Retina (tissue), 1 donor: ENCODE results near the gene CCDC152.
A peak's percentile ranks its signal among the peaks of the same experiment; 100 is the strongest.
"Not testable (repeated sequence)": the region's sequence is repeated elsewhere in the genome, so short reads cannot be mapped to it uniquely, and the experiment has no call there.

Experiments
- DNase-seq: peaks from one replicate; pipeline ENCODE4 v3.0.0-alpha.2; 2016

Gene CCDC152, protein sequence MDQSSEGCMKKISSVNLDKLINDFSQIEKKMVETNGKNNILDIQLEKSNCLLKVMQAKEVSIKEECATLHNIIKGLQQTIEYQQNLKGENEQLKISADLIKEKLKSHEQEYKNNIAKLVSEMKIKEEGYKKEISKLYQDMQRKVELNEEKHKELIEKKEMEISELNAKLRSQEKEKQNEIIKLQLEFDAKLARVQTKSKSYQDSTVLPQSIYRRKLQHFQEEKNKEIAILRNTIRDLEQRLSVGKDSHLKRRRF

GRCh38 chr5:42756606-42757601, at the start of gene CCDC152:
Gene CCDC152, plus strand, starts transcription at chr5:42756818. Its CDS starts 2,304 bp downstream, at chr5:42759122.
- DNase-seq = peak; percentile 75

DNA sequence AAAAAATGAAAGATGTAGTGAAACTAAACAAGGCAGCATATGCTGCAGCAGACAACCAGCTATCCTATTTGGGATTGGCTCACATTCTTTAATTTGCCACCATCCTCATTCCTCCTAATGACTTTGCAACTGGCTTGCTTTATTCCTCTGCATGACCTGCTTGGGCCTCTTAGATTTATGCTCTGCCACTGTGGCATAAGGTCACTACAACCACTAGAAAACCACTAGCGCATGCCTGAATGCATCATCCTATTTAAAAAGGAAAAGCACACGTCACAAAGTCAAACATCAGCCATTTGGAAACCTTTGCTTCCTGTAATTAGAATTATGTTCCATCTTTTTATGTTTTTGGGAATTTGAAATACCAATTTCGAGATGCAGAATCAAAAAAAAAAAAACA, 40.8 kb upstream of the CCDC152 start:
- DNase-seq = no peak

GRCh38 chr5:42718591-42718990, 38.0 kb upstream of the CCDC152 start:
- no peak for DNase-seq

DNA sequence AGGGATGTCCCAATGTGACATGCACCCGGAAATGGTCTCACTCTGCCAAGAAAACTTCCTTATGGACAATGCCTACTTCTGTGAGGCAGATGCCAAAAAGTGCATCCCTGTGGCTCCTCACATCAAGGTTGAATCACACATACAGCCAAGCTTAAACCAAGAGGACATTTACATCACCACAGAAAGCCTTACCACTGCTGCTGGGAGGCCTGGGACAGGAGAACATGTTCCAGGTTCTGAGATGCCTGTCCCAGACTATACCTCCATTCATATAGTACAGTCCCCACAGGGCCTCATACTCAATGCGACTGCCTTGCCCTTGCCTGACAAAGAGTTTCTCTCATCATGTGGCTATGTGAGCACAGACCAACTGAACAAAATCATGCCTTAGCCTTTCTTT, 37.6 kb upstream of the CCDC152 start:
- DNase-seq = no peak

GRCh38 chr5:42720251-42720650, 36.4 kb upstream of the CCDC152 start:
- DNase-seq = no peak

DNA sequence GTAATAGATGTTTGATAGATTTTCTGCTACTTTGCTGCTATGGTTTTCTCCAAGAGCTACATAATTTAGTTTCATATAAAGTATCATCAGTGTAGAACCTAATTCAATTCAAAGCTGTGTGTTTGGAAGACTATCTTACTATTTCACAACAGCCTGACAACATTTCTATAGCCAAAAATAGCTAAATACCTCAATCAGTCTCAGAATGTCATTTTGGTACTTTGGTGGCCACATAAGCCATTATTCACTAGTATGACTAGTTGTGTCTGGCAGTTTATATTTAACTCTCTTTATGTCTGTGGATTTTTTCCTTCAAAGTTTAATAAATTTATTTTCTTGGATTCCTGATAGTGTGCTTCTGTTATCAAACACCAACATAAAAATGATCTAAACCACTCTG, 35.1 kb upstream of the CCDC152 start:
- no peak for DNase-seq

GRCh38 chr5:42734531-42735058, 22.0 kb upstream of the CCDC152 start:
- not testable (repeated sequence) for DNase-seq

DNA sequence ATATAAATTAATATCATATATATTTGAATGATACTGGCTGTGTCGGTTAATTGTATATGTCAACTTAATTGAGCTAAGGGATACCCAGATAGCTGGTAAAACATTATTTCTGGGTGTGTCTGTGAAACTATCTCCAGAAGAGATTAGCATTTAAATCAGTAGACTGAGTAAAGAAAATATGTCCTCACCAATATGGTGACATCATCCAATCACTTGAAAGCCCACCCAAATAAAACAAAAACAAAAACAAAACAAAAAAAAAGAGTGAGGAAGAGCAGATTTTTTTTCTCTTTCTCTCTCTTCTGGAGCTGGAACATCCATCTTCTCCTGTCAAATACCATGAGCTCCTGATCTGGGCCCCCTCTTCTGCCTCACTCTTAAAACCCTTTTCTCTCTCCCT, 15.7 kb upstream of the CCDC152 start:
- DNase-seq = no peak

- DNase-seq = no peak
These were observed 11.2 kb upstream of the CCDC152 start for GRCh38 chr5:42745426-42745825.

DNA sequence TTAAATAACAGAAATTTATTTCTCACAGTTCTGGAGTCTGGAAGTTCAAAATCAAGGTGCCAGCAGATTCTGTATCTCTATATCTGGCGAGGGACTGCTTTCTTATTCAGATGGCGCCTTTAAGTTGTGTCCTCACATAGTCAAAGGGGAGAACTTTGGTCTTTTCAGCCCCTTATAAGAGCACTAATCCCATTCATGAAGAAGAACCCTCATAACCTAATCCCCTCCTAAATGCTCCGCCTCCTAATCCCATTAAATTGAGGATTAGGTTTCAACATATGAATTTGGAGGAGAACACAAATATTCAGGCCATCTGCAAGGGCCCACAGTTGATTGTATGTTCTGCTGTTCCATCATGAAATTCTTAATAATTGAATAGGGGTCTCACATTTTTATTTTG, 10.8 kb upstream of the CCDC152 start:
- DNase-seq = no peak

DNA sequence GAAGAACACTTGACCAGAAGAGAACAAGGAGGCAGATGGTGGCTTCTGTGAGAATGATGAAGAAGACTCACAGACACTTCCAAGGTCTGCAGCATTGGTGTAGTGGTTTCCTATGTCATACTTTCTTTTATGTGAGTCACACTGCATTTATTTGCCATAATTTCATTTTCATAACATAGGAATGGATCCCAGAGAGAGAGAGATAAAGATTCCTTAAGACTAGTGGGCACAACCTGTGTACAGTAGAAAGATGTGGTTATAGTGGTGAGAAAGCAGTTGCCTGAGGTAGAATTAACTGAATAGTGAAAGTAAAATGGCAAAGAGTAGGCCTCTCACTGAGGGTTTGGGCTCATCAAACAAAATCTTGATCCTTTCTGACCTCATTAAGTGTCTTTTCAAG, 7.6 kb upstream of the CCDC152 start:
- DNase-seq = no peak

DNA sequence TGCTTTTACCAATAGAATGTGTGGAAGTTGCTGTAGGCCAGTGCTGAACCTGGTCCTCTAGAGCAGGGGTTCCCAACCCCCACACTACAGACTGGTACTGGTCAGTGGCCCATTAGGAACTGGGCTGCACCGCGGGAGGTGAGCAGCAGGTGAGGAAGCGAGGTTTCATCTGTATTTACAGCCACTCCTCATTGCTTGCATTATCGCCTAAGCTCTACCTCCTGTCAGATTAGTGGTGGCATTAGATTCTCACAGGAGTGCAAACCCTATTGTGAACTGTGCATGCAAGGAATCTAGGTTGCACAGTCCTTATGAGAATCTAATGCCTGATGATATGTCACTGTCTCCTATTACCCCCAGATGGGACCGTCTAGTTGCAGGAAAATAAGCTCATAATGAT, 6.1 kb upstream of the CCDC152 start:
- DNase-seq = no peak

- no peak for DNase-seq
These were observed 5.6 kb upstream of the CCDC152 start for GRCh38 chr5:42751044-42751443.

DNA sequence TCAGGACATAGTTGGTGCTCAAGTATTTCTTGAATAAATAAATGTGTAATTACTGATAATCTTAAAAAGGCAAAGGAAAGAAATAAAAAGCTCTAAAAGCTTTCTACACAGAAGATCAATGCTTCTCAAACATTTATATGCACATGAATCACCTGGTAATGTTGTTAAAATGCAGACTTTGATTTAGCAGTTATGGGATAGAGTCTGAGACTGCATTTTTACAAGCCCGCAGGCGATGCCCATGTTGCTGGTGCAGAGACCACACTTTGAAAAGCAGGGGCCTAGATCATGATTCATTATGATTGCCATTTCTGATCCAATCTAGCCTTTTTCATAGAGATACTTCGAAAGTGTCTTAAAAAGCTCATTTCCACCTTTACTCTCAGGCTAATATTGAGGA, 3.5 kb upstream of the CCDC152 start:
- no peak for DNase-seq

DNA sequence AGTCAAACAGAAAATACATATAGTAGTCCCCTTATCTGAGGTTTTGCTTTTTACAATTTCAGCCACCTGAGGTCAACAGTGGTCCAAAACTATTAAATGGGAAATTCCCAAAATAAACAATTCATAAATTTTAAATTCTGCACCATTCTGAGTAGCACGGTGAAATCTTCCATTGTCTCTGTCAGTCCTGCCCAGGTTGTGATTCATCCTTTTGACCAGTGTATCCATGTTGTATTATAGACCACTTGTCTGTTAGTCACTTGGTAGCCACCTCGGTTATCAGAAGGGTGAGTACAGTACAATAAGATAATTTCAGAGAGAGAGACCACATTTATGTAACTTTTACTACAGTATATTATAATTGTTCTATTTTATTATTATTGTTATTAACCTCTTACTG, 2.8 kb downstream of the CCDC152 start:
- no peak for DNase-seq

- DNase-seq = no peak
These were observed 3.8 kb downstream of the CCDC152 start for GRCh38 chr5:42760426-42760825.

DNA sequence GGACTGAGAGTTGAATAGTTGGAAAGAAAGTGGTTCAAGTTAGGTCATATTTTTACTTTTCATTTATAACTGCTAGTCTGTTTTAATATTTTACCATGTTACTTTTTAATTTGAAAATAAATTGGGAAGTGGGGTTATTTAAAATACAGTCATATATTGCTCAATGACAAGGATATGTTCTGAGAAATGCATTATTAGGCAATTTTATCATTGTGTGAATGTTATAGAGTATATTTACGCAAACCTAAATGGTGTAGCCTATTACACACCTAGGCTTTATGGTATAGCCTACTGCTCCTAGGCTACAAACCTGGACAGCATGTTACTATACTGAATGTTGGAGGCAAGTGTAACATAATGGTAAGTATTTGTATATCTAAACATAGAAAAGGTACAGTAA, 5.2 kb downstream of the CCDC152 start:
- DNase-seq = no peak

DNA sequence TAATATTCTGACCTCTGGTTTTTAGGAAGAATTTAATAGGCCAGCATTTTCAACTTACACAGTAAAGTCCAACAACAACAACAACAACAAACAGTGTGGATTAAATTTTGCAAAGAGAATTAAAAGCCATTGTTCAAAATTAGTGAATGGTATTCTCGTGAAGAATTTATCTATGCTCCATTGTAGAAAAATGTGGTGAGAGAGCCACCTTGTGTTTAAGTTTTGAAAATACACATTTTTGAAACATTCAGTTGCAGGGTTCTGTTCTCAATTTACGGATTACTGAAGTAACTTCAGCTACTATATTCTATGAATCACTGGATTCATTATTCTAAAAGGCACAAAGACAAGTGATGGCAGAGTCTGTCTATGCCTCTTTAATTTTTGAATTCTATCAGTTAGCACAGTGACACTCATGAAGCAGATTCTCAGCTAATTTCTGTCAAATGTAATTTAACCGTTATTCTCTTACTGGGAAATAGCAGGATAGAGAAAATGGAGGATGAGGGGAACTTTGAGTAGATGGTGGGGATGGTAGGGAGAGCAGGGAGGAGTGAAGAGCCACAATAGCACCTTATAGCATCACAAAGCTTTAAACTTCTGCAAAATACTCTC, 11.0 kb downstream of the CCDC152 start:
- DNase-seq = peak; percentile 27

- no peak for DNase-seq
These were observed 11.5 kb downstream of the CCDC152 start for GRCh38 chr5:42768106-42768504.

- no peak for DNase-seq
These were observed 13.4 kb downstream of the CCDC152 start for GRCh38 chr5:42770003-42770402.

DNA sequence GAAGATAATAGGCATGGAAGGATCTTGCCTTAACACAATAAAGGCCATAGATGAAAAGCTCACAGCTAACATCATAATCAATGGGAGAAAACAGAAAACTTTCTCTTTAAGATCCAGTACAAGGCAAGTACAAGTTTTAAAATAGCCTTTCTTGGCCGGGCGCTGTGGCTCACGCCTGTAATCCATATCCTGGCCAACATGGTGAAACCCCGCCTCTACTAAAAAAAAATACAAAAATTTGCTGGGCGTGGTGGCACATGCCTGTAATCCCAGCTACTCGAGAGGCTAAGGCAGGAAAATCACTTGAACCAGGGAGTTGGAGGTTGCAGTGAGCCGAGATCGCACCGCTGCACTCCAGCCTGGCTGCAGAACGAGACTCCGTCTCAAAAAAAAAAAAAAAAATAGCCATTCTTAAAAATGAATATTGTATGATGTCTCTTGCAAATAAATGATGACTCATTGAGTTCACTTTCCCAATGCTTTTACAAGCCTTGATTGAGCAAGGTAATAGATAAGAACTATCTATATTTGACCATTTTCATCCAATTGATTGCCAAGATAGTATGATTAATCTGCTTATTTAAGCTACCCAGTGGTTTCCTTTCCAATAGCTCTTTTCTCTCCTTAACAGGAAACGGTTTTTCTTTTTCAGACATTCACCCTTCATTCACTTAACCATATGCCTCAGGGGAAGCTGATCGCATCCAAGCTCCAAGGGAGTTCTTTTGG, 15.8 kb downstream of the CCDC152 start:
- no peak for DNase-seq

DNA sequence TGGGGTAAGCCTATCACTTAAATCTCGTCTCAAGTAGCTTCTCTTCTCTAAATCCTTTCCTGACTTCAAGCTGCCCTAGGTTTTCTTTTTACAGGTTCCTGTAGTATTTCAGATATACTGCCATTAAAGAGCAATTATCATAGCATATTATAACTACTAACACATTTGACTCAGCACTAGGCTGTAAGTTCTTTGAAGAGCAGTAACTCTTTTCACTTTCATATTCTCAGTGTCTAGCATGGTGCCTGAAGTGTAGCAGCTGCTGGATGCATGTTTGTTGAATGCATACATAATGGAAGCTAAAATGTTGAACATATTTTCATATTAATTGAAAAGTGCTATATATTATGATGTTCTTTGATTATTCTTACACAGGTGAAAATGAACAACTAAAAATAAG, 22.5 kb downstream of the CCDC152 start:
- DNase-seq = no peak

DNA sequence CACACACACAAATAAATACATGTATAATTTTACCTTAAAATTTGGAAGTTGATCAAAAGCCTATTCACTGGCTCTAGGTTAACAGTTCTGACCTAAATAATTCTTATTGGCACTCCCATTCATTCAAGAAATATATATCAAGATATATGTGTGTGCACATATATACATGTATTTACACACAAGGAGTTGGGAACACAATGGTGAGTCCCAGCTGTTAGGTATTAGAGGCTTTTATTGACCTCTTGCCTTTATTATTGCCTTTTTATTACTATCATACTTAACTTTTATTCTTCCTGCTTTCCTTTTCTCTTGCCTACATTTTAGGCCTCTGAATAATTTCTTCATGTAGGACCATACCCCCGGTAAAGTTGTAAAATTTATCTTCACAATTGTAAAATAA, 25.0 kb downstream of the CCDC152 start:
- no peak for DNase-seq
